Testis (tissue), 5 donors: ENCODE measurements around the gene TRAF7. TPM values are rescaled to one million over a fixed set of nuclear protein-coding genes. Genes with fewer than 3 reads are reported as not detected.
"Not testable (repeated sequence)": the region's sequence is repeated elsewhere in the genome, so short reads cannot be mapped to it uniquely, and the experiment has no call there.

Experiments
- DNase-seq: peaks from one replicate; pipeline ENCODE4 v3.0.0-alpha.2; 2019
- H3K27ac ChIP-seq, 2 donors: fragments of 200-600 bp; sonication (generic); one replicate each; pipeline ENCODE4 v1.5.1; 2019
- H3K27me3 ChIP-seq: fragments of 200-600 bp; sonication (generic); one replicate; pipeline ENCODE4 v1.5.1; 2019
- H3K36me3 ChIP-seq: fragments of 200-600 bp; sonication (generic); one replicate; pipeline ENCODE4 v1.5.1; 2017; ENCODE audit warnings: low read depth; ENCODE audit errors: missing control alignments
- H3K4me1 ChIP-seq: fragments of 200-600 bp; sonication (generic); one replicate; pipeline ENCODE4 v1.5.1; 2019
- H3K4me3 ChIP-seq, 2 donors: fragments of 200-600 bp; sonication (generic); one replicate each; pipeline ENCODE4 v1.5.1; 2017 to 2019
- H3K9me3 ChIP-seq: fragments of 200-600 bp; sonication (generic); one replicate; pipeline ENCODE4 v1.5.1; 2017
- POLR2A ChIP-seq: fragments of 450-650 bp; IDR thresholded peaks from one replicate; pipeline ENCODE4 v1.6.1; 2017; ENCODE audit warnings: antibody characterized with exemption, mild to moderate bottlenecking, moderate library complexity
- WGBS, 2 donors: methylation state at CpG; one replicate each; pipeline ENCODE4 v1.1.5; 2018; 5-methylcytosine and 5-hydroxymethylcytosine counted together
- intact Hi-C: fragments of 100-400 bp; cut with DNase I; formaldehyde crosslinking; loops from one replicate; pipeline ENCODE4 v1.15.1; 2023; ENCODE audit warnings: low total_unique reads
- long read RNA-seq, 2 donors: transcript quantifications; one replicate each; lab custom pipeline, GENCODE V29; 2026
- polyA plus RNA-seq: library from polyadenylated mRNA; stranded (reverse); fragments of 350-450 nt; fragmentation: Illumina TruSeq; extraction: RNeasy Lipid Tissue Mini Kit (QIAGEN cat#74804); gene quantifications from one replicate; pipeline ENCODE4 v1.2.3, GENCODE V29; 2014; ENCODE audit warnings: low read depth, low replicate concordance; ENCODE audit not compliant: insufficient read depth
- total RNA-seq, 2 donors: library from RNA; depleted of rRNA; stranded (reverse); fragments of >200 nt; gene quantifications; one replicate each; pipeline ENCODE4 v1.2.3, GENCODE V29; 2016
- TF ChIP-seq, protein P1 (sequence below), 3 experiments: fragments of 450-650 bp in 2 of 3; fragments of 200-600 bp in 1 of 3; sonication (generic) in 1 of 3; IDR thresholded peaks; one replicate each; pipeline ENCODE4 v1.5.1; 2016 to 2019; ENCODE audit warnings: antibody characterized with exemption in 3 of 3, mild to moderate bottlenecking in 2 of 3, moderate library complexity in 1 of 3

TRAF7 gene
- total RNA-seq (10 to 100 TPM; 36.0 to 46.1 TPM), polyA plus RNA-seq (44.6 TPM)
- long read RNA-seq, donor 1, transcript TRAF7-201 (21 exons, 3,700 nt) = major isoform, 6 of 35 reads
- long read RNA-seq, donor 1, partial matches to known transcripts = 23 of 35 reads
- long read RNA-seq, donor 1, other reads (novel, unspliced or antisense) = 5 of 35 reads
- long read RNA-seq, donor 2, partial matches to known transcripts = 0 of 5 reads
- long read RNA-seq, donor 2, other reads (novel, unspliced or antisense) = 0 of 5 reads

DNA sequence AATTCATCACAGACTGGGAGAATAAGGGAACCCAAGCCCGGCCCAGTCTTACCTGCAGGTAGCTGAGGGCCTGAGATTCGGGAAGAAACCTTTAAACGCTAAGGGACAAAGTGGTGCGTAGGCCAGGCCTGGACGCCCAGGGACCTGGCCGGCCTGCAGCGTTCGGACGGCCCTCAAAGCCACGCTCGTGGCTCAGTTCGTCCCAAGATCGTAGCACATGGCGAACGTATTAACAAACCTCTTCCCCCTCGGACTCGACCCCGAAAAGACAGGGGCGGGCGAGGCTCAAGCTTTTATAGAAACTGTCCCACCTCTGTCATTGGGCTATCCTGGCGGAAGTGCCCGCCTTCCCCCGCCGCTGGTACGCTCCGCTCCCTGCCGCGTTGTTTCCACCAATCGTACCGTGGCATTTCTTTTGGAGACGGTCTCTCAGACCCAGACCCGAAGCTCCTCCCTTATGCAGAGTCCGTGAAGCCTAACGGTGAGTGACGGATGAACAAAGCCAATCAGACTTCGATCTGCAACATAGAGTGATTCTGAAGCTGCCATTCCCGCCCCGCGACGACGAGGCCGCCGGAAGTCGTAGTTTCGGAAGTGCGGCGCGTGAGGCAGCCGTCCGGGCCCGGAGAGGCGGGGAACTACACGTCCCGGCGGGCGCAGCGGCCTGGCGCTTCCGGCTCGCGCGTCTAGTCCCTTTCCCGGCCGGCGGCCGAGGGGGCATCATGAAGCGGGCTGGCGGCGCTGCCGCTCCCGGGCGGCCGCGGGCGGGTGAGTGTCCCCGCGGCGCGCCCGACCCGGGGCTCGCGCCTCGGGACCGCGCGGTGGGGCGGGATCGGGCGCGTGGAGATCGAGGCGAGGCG lies at the start of gene TRAF7:
Gene TRAF7 (plus strand): TSS at position 692 of the 860 bp plus-strand sequence. CDS start 8,139 bp downstream, outside the sequence.
- no peaks in the 10 kb centered on the region for H3K27me3 ChIP-seq
- no peaks in the 10 kb centered on the region for H3K36me3 ChIP-seq
- DNase-seq = peak; percentile 100
- 0 to 1% methylated on average over 21 to 70 of the region's 94 CpGs for WGBS, 2 donors
- TF ChIP-seq, protein P1, sequence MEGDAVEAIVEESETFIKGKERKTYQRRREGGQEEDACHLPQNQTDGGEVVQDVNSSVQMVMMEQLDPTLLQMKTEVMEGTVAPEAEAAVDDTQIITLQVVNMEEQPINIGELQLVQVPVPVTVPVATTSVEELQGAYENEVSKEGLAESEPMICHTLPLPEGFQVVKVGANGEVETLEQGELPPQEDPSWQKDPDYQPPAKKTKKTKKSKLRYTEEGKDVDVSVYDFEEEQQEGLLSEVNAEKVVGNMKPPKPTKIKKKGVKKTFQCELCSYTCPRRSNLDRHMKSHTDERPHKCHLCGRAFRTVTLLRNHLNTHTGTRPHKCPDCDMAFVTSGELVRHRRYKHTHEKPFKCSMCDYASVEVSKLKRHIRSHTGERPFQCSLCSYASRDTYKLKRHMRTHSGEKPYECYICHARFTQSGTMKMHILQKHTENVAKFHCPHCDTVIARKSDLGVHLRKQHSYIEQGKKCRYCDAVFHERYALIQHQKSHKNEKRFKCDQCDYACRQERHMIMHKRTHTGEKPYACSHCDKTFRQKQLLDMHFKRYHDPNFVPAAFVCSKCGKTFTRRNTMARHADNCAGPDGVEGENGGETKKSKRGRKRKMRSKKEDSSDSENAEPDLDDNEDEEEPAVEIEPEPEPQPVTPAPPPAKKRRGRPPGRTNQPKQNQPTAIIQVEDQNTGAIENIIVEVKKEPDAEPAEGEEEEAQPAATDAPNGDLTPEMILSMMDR (IDR thresholded peaks at IDR 0.05) = no peak
- peak; percentile 99 for TF ChIP-seq POLR2A
- intact Hi-C loops = loop anchor here (10.0 kb wide), 1 partner anchor 99 kb away; the partner anchor contains the start of gene ECI1
- peaks cover 61% of the 10 kb centered on the region for H3K4me1 ChIP-seq
- no peaks in the 10 kb centered on the region for H3K9me3 ChIP-seq
- peak within 1 kb of the TSS; percentile 72 to 89 for H3K27ac ChIP-seq
- peak within 1 kb of the TSS; percentile 79 to 86 for H3K4me3 ChIP-seq

DNA sequence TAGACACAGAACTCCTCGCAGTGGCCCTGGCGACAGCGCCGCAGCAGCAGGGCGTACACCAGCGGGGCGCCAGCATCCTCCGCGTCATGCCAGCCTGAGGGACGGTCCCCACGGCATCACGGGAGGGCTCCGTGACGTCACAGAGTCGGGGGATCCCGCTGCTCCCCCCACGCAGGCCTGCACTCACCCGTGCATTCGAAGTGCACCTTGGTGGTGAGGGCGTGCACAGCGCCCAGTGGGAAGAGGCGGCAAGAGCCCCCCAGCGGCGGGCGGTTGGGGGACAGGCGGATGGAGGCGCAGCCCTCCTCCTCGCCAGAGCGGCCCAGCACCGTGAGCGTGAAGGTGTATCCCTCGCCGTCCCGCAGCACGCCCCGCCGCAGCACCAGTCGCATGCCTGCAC lies 49.4 kb upstream of the TRAF7 start:
- DNase-seq, H3K36me3 ChIP-seq, H3K27me3 ChIP-seq, H3K4me1 ChIP-seq, H3K9me3 ChIP-seq, intact Hi-C loops, H3K4me3 ChIP-seq, H3K27ac ChIP-seq: not testable (repeated sequence)
- 94% methylated on average over 30 of the region's 38 CpGs; no CpG with 5 or more reads in 1 of the 2 donors for WGBS, 2 donors

DNA sequence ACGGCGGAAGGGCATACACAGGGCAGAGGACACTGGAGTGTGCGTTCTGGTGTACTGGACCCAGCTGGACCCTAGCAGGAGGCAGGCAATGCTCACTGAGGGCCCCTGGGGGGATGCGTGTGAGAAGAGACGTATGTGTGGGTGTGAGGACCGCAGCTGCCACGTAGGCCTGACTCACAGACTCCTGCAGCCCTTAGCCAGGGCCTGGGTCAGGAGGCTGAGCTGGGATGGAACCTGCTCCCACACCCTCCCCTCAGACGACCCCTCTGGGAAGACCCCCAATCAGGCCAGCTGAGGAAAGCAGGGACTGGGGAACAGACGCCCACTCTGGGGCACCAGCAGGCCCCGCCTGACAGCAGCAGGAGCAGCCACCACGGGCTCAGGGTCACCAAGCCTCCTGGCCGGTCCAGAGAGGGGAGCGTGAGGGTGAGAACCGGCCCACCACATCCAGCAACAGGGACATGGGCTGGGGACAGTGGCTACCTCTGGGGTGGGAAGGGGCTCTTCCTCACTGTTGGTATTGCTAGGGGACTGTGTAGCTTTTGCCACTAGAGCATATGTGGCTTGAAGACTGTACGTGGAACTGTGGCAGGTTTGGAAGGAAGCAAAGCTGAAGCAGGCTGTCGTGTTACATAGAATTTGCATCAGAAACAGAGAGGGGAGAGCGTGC lies 48.3 kb upstream of the TRAF7 start:
- H3K4me3 ChIP-seq, H3K4me1 ChIP-seq, H3K36me3 ChIP-seq, H3K9me3 ChIP-seq, intact Hi-C loops, H3K27ac ChIP-seq, DNase-seq, H3K27me3 ChIP-seq: not testable (repeated sequence)
- 68 to 76% methylated on average over 13 to 17 of the region's 17 CpGs for WGBS, 2 donors

DNA sequence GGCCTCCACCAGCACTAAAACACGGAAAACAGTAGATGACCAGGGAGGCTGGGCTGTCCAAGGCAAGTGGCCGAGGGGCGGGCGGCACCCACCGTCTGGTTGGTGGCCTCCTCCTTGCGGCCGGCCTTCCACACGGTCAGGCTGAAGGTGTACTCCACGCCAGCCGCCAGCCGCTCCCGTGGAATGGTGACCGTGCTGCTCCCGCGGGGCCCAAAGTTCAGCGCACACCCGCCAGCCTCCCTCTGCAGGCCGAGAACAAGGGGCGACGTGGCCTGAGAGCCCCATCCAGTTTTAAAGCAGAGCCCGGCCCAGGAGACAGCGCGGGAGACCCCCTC lies 47.8 kb upstream of the TRAF7 start:
- H3K9me3 ChIP-seq, H3K36me3 ChIP-seq, intact Hi-C loops, DNase-seq, H3K27ac ChIP-seq, H3K4me1 ChIP-seq, H3K4me3 ChIP-seq, H3K27me3 ChIP-seq: not testable (repeated sequence)
- 95% methylated on average over 23 of the region's 23 CpGs; no CpG with 5 or more reads in 1 of the 2 donors for WGBS, 2 donors

DNA sequence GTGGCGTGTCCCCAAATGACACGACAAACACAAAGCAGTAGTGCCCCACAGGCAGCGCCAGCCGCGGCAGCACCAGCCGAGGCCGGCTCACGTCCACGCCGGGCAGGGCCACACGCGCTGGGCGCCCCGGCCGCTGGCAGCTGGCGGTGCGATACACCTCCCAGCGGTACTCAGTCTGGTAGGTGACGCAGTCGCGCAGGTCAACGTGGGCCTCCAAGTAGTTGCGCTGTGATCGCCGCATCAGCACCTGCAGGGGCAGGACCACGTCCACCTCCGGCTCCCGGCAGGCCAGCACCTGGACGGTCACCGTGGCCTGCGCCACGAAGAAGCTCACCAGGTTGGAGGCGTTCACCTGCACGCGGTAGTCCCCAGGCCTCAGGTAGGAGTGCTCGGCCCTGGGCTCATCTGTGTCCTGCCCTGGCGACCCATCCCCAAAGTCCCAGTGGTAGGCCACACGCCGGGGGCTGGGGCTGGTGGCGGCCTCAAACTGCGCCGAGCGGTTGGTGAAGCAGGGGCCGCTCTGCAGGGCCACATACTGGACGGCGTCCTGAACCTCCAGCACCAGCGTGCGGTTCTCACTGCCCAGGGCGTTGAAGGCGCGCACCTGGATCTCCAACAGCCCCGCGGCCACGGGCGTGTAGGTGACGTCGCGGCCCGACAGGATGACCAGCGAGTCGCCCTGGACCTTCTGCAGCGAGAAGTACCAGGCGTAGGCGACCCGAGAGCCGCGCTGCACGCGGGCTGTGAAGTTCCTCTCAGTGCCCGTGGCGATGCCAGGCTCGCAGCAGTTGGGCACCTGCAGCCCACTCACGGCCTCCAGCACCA lies 46.9 kb upstream of the TRAF7 start:
- H3K27me3 ChIP-seq, H3K4me3 ChIP-seq, H3K9me3 ChIP-seq, H3K4me1 ChIP-seq, H3K36me3 ChIP-seq, H3K27ac ChIP-seq, intact Hi-C loops, DNase-seq: not testable (repeated sequence)
- WGBS, 2 donors = 94 to 97% methylated on average over 11 to 67 of the region's 73 CpGs

DNA sequence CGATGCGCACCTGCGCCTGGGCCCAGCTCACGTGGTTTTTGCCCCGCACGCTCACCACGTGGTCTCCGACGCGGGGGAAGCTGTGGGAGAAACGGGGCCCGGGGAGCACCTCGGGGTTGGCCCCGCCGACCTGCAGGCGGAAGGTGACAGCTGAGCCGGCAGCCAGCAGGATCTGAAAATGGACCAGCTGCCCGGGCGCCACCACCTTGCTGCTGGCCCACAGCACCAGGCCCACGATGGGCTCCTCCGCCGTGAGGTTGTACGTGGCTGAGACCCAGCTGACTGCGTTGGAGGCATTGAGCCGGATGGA lies 46.4 kb upstream of the TRAF7 start:
- H3K4me3 ChIP-seq, H3K27ac ChIP-seq, H3K36me3 ChIP-seq, DNase-seq, intact Hi-C loops, H3K9me3 ChIP-seq, H3K4me1 ChIP-seq, H3K27me3 ChIP-seq: not testable (repeated sequence)
- 94% methylated on average over 19 to 25 of the region's 25 CpGs for WGBS, 2 donors

DNA sequence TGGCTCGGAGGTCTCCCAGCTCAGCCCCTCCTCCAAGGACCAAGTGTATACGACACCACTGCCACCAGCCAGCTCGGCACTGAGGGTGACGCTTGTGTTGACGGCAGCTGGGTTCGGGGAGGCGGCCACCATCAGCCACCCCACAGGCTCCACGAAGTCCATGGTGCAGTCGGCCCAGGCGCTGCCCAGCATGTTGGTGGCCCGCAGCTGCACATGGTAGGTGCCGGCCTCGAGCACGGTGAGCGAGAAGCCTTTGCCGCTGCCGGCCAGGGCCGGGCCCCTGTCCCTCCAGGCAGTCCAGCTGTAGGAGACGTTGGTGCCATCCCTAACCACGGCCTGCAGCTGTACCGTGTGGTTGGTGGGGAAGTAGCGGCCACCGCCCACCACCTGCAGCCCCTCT lies 45.7 kb upstream of the TRAF7 start:
- H3K27ac ChIP-seq, H3K36me3 ChIP-seq, intact Hi-C loops, H3K4me1 ChIP-seq, H3K9me3 ChIP-seq, H3K4me3 ChIP-seq, H3K27me3 ChIP-seq, DNase-seq: not testable (repeated sequence)
- WGBS, 2 donors = no CpG with 5 or more reads among the region's 23 CpGs

DNA sequence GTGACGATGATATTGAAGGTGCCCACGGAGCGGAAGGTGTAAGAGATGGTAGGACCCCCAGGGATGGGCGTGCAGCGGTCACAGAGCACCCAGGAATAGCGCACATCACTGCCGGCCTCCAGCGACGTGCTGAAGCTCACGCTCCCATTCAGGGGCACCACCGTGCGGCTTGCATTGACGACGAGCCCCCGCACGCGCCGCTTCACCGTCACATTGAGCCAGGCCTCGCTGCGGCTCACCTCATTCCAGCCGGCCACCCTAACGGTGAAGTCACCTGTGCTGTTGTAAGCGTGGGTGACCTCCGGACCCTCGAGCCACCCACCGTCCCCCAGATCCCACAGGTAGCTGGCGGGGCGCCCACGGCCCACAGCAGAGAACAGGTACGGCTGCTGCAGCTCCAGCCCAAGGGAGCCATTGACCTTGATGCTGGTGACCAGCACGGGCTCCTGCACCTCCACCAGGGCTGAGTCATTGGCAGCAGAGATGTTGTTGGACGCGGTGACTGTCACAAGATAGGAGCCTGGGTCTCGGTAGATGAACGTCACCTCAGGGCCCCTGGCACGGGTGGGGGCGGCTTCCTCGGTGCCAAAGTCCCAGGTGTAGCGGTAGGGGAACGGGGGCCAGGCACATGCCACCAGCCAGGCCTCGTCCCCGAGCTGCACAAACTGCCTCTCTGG lies 45.1 kb upstream of the TRAF7 start:
- H3K9me3 ChIP-seq, H3K4me1 ChIP-seq, H3K36me3 ChIP-seq, H3K4me3 ChIP-seq, H3K27me3 ChIP-seq, DNase-seq, H3K27ac ChIP-seq, intact Hi-C loops: not testable (repeated sequence)
- 91 to 93% methylated on average over 23 to 38 of the region's 43 CpGs for WGBS, 2 donors

DNA sequence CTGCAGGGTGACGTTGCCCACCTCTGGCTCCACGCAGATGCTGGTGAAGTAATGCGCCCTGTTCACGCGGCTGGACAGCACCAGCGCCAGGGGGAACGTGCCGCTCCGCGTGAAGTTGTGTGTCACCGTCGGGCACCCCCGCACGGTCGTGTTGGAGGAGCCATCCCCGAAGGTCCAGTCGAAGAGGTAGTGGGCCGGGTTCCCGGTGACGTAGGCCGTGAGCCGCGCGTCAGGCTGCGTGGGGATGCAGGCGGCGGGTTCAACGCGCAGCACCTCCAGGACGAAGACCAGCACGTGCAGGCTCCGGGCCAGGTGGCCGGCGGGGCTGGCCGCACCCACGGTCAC lies 44.6 kb upstream of the TRAF7 start:
- DNase-seq, H3K9me3 ChIP-seq, H3K4me3 ChIP-seq, H3K27ac ChIP-seq, H3K36me3 ChIP-seq, H3K4me1 ChIP-seq, H3K27me3 ChIP-seq, intact Hi-C loops: not testable (repeated sequence)
- WGBS, 2 donors = 93 to 96% methylated on average over 3 to 36 of the region's 36 CpGs
